Measurements from ENCODE around the gene LIMK2.

DNA sequence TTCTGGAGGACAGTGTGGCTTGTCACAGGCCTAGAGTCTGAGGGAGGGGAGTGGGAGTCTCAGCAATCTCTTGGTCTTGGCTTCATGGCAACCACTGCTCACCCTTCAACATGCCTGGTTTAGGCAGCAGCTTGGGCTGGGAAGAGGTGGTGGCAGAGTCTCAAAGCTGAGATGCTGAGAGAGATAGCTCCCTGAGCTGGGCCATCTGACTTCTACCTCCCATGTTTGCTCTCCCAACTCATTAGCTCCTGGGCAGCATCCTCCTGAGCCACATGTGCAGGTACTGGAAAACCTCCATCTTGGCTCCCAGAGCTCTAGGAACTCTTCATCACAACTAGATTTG, 67.2 kb downstream of the LIMK2 start:
- TF ChIP-seq, protein P1, sequence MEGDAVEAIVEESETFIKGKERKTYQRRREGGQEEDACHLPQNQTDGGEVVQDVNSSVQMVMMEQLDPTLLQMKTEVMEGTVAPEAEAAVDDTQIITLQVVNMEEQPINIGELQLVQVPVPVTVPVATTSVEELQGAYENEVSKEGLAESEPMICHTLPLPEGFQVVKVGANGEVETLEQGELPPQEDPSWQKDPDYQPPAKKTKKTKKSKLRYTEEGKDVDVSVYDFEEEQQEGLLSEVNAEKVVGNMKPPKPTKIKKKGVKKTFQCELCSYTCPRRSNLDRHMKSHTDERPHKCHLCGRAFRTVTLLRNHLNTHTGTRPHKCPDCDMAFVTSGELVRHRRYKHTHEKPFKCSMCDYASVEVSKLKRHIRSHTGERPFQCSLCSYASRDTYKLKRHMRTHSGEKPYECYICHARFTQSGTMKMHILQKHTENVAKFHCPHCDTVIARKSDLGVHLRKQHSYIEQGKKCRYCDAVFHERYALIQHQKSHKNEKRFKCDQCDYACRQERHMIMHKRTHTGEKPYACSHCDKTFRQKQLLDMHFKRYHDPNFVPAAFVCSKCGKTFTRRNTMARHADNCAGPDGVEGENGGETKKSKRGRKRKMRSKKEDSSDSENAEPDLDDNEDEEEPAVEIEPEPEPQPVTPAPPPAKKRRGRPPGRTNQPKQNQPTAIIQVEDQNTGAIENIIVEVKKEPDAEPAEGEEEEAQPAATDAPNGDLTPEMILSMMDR (conservative IDR thresholded peaks at IDR 0.05) = no peak
- TF ChIP-seq EZH2 (IDR thresholded peaks at IDR 0.05; ENCODE audit: low read depth) = no peak
